GM12878 (cell line): ENCODE results near the gene FBXO38. TPM values are rescaled to one million over a fixed set of nuclear protein-coding genes. Genes with fewer than 3 reads are reported as not detected.

Experiments used
- KLF5 ChIP-seq: fragments of 450-650 bp; IDR thresholded peaks from 2 replicates; pipeline ENCODE4 v1.6.1; 2014; ENCODE audit warnings: mild to moderate bottlenecking; ENCODE audit not compliant: partially characterized antibody
- LARP7 ChIP-seq: fragments of 450-650 bp; IDR thresholded peaks from 2 replicates; pipeline ENCODE4 v1.6.1; 2017; ENCODE audit warnings: mild to moderate bottlenecking
- NR2C1 ChIP-seq: fragments of 450-650 bp; IDR thresholded peaks from 2 replicates; pipeline ENCODE4 v1.6.1; 2017; ENCODE audit warnings: antibody characterized with exemption, mild to moderate bottlenecking, moderate library complexity
- PML ChIP-seq: IDR thresholded peaks from 2 replicates; pipeline ENCODE4 v1.6.1; 2012; ENCODE audit warnings: low read length, inconsistent platforms
- polyA plus RNA-seq, 11 experiments: library from polyadenylated mRNA; depleted of rRNA in 4 of 11; unstranded in 6 of 11; stranded (reverse) in 5 of 11; fragments of >200 nt; fragmentation: Nextera tagmentation in 4 of 11; fragmentation: Illumina TruSeq in 1 of 11; extraction: Ambion mirVana in 4 of 11; extraction: Trizol in 1 of 11; gene quantifications; 1 replicate in 1 of 11; 2 replicates in 10 of 11; pipeline versions ENCODE4 v1.2.1 to v1.2.3, GENCODE V29; 2011 to 2016; ENCODE audit warnings: inconsistent platforms in 2 of 11, missing spikeins in 2 of 11, low read depth in 1 of 11
- total RNA-seq, 4 experiments: library from RNA; depleted of rRNA in 3 of 4; stranded (reverse); fragments of >200 nt in 3 of 4; fragmentation: Illumina TruSeq in 1 of 4; extraction: Trizol in 1 of 4; gene quantifications; 2 replicates each; pipeline versions ENCODE4 v1.2.1 to v1.2.3, GENCODE V29; 2013 to 2021
- TF ChIP-seq, protein P1 (sequence below): fragments of 450-650 bp; IDR thresholded peaks from 2 replicates; pipeline ENCODE4 v1.6.1; 2016; ENCODE audit warnings: mild to moderate bottlenecking, moderate library complexity, borderline replicate concordance
- TF ChIP-seq, protein P2 (sequence below): fragments of 450-650 bp; formaldehyde crosslinking; IDR thresholded peaks from 2 replicates; pipeline ENCODE4 v1.5.0; 2022; ENCODE audit warnings: mild to moderate bottlenecking, missing genetic modification characterization
- TF ChIP-seq, protein P3 (sequence below): fragments of 150-350 bp; IDR thresholded peaks from 2 replicates; pipeline ENCODE4 v1.6.1; 2016; ENCODE audit warnings: low read depth, low read length
- TF ChIP-seq, protein P4 (sequence below): fragments of 450-650 bp; IDR thresholded peaks from 2 replicates; pipeline ENCODE4 v1.6.1; 2016; ENCODE audit warnings: mild to moderate bottlenecking

The FBXO38 gene
- total and polyA plus RNA-seq, 10 of the 15 experiments (the other 5 are each of a cell fraction or from before 2014, with no cell fraction given): 9.1 to 44.6 (median 28.3) TPM

DNA sequence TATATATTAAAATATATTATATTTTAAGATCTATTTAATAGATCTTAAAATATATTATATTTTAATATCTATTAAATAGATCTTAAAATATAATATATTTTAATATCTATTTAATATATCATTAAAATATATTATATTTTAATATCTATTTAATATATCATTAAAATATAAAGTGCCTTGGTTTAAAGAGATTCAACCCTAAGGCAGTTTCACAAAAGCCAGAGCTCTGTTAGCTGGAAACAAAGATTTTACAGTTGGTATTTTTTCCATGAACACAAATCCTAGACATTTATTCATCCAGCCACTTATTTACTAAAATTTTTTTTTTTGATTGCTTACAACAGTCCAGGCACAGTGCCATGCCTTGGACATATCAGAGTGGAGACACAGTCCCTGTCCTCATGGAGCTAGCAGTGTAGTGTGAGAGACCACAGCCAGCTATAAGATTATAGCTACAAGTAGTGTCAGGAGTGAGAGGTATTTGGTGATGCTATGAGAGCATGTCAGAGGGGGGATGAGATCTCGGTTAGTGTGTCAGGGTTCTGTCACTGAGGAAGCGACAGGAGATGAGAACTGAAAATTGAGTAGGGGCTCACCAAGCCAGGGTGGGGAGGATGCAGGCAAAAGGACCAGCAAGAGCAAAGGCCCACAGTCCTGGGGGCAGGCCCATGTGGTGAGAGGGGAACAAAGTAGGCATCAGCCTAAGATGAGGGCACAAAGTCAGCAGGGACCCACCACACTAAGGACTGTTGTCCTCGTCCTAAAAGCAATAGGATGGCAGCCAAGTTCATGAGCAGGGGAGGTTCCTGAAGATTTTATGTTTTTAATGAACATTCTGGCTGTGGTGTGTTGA lies 74.5 kb downstream of the FBXO38 start (continued):
- TF ChIP-seq, protein P1, sequence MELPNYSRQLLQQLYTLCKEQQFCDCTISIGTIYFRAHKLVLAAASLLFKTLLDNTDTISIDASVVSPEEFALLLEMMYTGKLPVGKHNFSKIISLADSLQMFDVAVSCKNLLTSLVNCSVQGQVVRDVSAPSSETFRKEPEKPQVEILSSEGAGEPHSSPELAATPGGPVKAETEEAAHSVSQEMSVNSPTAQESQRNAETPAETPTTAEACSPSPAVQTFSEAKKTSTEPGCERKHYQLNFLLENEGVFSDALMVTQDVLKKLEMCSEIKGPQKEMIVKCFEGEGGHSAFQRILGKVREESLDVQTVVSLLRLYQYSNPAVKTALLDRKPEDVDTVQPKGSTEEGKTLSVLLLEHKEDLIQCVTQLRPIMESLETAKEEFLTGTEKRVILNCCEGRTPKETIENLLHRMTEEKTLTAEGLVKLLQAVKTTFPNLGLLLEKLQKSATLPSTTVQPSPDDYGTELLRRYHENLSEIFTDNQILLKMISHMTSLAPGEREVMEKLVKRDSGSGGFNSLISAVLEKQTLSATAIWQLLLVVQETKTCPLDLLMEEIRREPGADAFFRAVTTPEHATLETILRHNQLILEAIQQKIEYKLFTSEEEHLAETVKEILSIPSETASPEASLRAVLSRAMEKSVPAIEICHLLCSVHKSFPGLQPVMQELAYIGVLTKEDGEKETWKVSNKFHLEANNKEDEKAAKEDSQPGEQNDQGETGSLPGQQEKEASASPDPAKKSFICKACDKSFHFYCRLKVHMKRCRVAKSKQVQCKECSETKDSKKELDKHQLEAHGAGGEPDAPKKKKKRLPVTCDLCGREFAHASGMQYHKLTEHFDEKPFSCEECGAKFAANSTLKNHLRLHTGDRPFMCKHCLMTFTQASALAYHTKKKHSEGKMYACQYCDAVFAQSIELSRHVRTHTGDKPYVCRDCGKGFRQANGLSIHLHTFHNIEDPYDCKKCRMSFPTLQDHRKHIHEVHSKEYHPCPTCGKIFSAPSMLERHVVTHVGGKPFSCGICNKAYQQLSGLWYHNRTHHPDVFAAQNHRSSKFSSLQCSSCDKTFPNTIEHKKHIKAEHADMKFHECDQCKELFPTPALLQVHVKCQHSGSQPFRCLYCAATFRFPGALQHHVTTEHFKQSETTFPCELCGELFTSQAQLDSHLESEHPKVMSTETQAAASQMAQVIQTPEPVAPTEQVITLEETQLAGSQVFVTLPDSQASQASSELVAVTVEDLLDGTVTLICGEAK: no peak
- no peak for TF ChIP-seq KLF5
- TF ChIP-seq, protein P2, sequence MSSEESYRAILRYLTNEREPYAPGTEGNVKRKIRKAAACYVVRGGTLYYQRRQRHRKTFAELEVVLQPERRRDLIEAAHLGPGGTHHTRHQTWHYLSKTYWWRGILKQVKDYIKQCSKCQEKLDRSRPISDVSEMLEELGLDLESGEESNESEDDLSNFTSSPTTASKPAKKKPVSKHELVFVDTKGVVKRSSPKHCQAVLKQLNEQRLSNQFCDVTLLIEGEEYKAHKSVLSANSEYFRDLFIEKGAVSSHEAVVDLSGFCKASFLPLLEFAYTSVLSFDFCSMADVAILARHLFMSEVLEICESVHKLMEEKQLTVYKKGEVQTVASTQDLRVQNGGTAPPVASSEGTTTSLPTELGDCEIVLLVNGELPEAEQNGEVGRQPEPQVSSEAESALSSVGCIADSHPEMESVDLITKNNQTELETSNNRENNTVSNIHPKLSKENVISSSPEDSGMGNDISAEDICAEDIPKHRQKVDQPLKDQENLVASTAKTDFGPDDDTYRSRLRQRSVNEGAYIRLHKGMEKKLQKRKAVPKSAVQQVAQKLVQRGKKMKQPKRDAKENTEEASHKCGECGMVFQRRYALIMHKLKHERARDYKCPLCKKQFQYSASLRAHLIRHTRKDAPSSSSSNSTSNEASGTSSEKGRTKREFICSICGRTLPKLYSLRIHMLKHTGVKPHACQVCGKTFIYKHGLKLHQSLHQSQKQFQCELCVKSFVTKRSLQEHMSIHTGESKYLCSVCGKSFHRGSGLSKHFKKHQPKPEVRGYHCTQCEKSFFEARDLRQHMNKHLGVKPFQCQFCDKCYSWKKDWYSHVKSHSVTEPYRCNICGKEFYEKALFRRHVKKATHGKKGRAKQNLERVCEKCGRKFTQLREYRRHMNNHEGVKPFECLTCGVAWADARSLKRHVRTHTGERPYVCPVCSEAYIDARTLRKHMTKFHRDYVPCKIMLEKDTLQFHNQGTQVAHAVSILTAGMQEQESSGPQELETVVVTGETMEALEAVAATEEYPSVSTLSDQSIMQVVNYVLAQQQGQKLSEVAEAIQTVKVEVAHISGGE (CRISPR knock-in tag): no peak
- no peak for TF ChIP-seq PML
- TF ChIP-seq NR2C1: no peak
- TF ChIP-seq, protein P3, sequence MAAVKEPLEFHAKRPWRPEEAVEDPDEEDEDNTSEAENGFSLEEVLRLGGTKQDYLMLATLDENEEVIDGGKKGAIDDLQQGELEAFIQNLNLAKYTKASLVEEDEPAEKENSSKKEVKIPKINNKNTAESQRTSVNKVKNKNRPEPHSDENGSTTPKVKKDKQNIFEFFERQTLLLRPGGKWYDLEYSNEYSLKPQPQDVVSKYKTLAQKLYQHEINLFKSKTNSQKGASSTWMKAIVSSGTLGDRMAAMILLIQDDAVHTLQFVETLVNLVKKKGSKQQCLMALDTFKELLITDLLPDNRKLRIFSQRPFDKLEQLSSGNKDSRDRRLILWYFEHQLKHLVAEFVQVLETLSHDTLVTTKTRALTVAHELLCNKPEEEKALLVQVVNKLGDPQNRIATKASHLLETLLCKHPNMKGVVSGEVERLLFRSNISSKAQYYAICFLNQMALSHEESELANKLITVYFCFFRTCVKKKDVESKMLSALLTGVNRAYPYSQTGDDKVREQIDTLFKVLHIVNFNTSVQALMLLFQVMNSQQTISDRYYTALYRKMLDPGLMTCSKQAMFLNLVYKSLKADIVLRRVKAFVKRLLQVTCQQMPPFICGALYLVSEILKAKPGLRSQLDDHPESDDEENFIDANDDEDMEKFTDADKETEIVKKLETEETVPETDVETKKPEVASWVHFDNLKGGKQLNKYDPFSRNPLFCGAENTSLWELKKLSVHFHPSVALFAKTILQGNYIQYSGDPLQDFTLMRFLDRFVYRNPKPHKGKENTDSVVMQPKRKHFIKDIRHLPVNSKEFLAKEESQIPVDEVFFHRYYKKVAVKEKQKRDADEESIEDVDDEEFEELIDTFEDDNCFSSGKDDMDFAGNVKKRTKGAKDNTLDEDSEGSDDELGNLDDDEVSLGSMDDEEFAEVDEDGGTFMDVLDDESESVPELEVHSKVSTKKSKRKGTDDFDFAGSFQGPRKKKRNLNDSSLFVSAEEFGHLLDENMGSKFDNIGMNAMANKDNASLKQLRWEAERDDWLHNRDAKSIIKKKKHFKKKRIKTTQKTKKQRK: no peak
- TF ChIP-seq, protein P4, sequence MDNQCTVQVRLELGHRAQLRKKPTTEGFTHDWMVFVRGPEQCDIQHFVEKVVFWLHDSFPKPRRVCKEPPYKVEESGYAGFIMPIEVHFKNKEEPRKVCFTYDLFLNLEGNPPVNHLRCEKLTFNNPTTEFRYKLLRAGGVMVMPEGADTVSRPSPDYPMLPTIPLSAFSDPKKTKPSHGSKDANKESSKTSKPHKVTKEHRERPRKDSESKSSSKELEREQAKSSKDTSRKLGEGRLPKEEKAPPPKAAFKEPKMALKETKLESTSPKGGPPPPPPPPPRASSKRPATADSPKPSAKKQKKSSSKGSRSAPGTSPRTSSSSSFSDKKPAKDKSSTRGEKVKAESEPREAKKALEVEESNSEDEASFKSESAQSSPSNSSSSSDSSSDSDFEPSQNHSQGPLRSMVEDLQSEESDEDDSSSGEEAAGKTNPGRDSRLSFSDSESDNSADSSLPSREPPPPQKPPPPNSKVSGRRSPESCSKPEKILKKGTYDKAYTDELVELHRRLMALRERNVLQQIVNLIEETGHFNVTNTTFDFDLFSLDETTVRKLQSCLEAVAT: no peak
- no peak for TF ChIP-seq LARP7
